H9 (cell line): ENCODE results near the gene DAAM1. TPM values are rescaled to one million over a fixed set of nuclear protein-coding genes. Genes with fewer than 3 reads are reported as not detected.

Source experiments
- DNase-seq: peaks from one replicate; pipeline ENCODE4 v3.0.0-alpha.2; 2017
- H2AFZ ChIP-seq: one replicate; pipeline ENCODE4 v1.6.1; 2013; ENCODE audit warnings: mild to moderate bottlenecking, low read length, control low read depth, moderate library complexity
- H2AK5ac ChIP-seq: 2 replicates; pipeline ENCODE4 v1.6.1; 2013; ENCODE audit warnings: low read length, control low read depth, mixed read lengths; ENCODE audit not compliant: insufficient read length
- H2BK120ac ChIP-seq: one replicate; pipeline ENCODE4 v1.6.1; 2013; ENCODE audit warnings: low read depth, mild to moderate bottlenecking, low read length, control low read depth, inconsistent platforms; ENCODE audit not compliant: poor library complexity, severe bottlenecking
- H2BK12ac ChIP-seq: 2 replicates; pipeline ENCODE4 v1.6.1; 2013; ENCODE audit warnings: low read length, control low read depth, mixed read lengths, low read depth; ENCODE audit not compliant: insufficient read length
- H2BK15ac ChIP-seq: 2 replicates; pipeline ENCODE4 v1.6.1; 2013; ENCODE audit warnings: low read depth, low read length, control low read depth
- H2BK20ac ChIP-seq: one replicate; pipeline ENCODE4 v1.6.1; 2013; ENCODE audit warnings: low read depth, mild to moderate bottlenecking, low read length, control low read depth, inconsistent platforms; ENCODE audit not compliant: poor library complexity, severe bottlenecking
- H2BK5ac ChIP-seq: 2 replicates; pipeline ENCODE4 v1.6.1; 2013; ENCODE audit warnings: low read length, control low read depth, mixed read lengths; ENCODE audit not compliant: insufficient read length
- H3K14ac ChIP-seq: 2 replicates; pipeline ENCODE4 v1.6.1; 2013; ENCODE audit warnings: low read length, control low read depth; ENCODE audit not compliant: insufficient read depth
- H3K18ac ChIP-seq: 2 replicates; pipeline ENCODE4 v1.6.1; 2013; ENCODE audit warnings: low read depth, mild to moderate bottlenecking, mixed read lengths, low read length, control low read depth; ENCODE audit not compliant: insufficient read length
- H3K23ac ChIP-seq: 2 replicates; pipeline ENCODE4 v1.6.1; 2013; ENCODE audit warnings: low read length, control low read depth, mixed read lengths, low read depth; ENCODE audit not compliant: insufficient read length
- H3K23me2 ChIP-seq: 2 replicates; pipeline ENCODE4 v1.6.1; 2013; ENCODE audit warnings: low read depth, mild to moderate bottlenecking, mixed read lengths, low read length, control low read depth; ENCODE audit not compliant: insufficient read length, poor library complexity, severe bottlenecking
- H3K27ac ChIP-seq: 2 replicates; pipeline ENCODE4 v1.5.1; 2013; ENCODE audit warnings: low read length, control low read depth, mixed read lengths, low read depth; ENCODE audit not compliant: insufficient read length
- H3K27me3 ChIP-seq: 2 replicates; pipeline ENCODE4 v1.6.1; 2013; ENCODE audit warnings: low read length, control low read depth, inconsistent platforms; ENCODE audit not compliant: insufficient read depth
- H3K4ac ChIP-seq: 2 replicates; pipeline ENCODE4 v1.6.1; 2013; ENCODE audit warnings: low read depth, mild to moderate bottlenecking, control low read depth, inconsistent platforms, low read length, moderate library complexity
- H3K4me1 ChIP-seq: 2 replicates; pipeline ENCODE4 v1.6.1; 2013; ENCODE audit warnings: low read length, control low read depth, inconsistent platforms; ENCODE audit not compliant: insufficient read depth
- H3K4me2 ChIP-seq: 2 replicates; pipeline ENCODE4 v1.6.1; 2013; ENCODE audit warnings: low read length, control low read depth, mixed read lengths; ENCODE audit not compliant: insufficient read length, insufficient read depth
- H3K56ac ChIP-seq: 2 replicates; pipeline ENCODE4 v1.6.1; 2013; ENCODE audit warnings: low read depth, mild to moderate bottlenecking, mixed read lengths, low read length, control low read depth; ENCODE audit not compliant: insufficient read length
- H3K79me1 ChIP-seq: 2 replicates; pipeline ENCODE4 v1.6.1; 2013; ENCODE audit warnings: low read depth, mild to moderate bottlenecking, moderate library complexity, low read length, control low read depth, inconsistent platforms; ENCODE audit not compliant: insufficient read depth, poor library complexity, severe bottlenecking
- H3K79me2 ChIP-seq: 2 replicates; pipeline ENCODE4 v1.6.1; 2013; ENCODE audit warnings: low read length, control low read depth, inconsistent platforms; ENCODE audit not compliant: insufficient read depth
- H3K9ac ChIP-seq: 2 replicates; pipeline ENCODE4 v1.6.1; 2013; ENCODE audit warnings: low read length, control low read depth, mixed read lengths; ENCODE audit not compliant: insufficient read length; ENCODE audit errors: extremely low read depth
- H3K9me3 ChIP-seq: one replicate; pipeline ENCODE4 v1.6.1; 2013; ENCODE audit warnings: low read depth, low read length, inconsistent platforms; ENCODE audit not compliant: control insufficient read depth
- H3T11ph ChIP-seq: one replicate; pipeline ENCODE4 v1.6.1; 2013; ENCODE audit warnings: mild to moderate bottlenecking, low read length, control low read depth, inconsistent platforms
- H4K20me1 ChIP-seq: one replicate; pipeline ENCODE4 v1.6.1; 2013; ENCODE audit not compliant: control insufficient read depth, insufficient read length, insufficient read depth
- H4K5ac ChIP-seq: 2 replicates; pipeline ENCODE4 v1.6.1; 2013; ENCODE audit warnings: low read depth, mild to moderate bottlenecking, mixed read lengths, low read length, control low read depth; ENCODE audit not compliant: insufficient read length
- H4K8ac ChIP-seq: replicated peaks from 2 replicates; pipeline ENCODE4 v1.6.1; 2013; ENCODE audit warnings: low read length, control low read depth, mixed read lengths, low read depth; ENCODE audit not compliant: insufficient read length
- H4K91ac ChIP-seq: 2 replicates; pipeline ENCODE4 v1.6.1; 2013; ENCODE audit warnings: low read depth, mild to moderate bottlenecking, moderate library complexity, mixed read lengths, low read length, control low read depth; ENCODE audit not compliant: insufficient read length
- H3K27ac Mint-ChIP-seq, 3 experiments: 2 replicates in 2 of 3; 3 replicates in 1 of 3; pipeline ENCODE4 v1.8.0; 2020 to 2021; ENCODE audit warnings: mixed read lengths in 3 of 3, mild to moderate bottlenecking in 1 of 3, moderate library complexity in 1 of 3
- H3K27me3 Mint-ChIP-seq: 2 replicates; pipeline ENCODE4 v1.8.0; 2021; ENCODE audit warnings: low read depth, mild to moderate bottlenecking, moderate library complexity, mixed read lengths
- H3K36me3 Mint-ChIP-seq, 3 experiments: 2 replicates in 2 of 3; 3 replicates in 1 of 3; pipeline ENCODE4 v1.8.0; 2020 to 2021; ENCODE audit warnings: low read depth in 3 of 3, mixed read lengths in 3 of 3; ENCODE audit not compliant: insufficient read depth in 1 of 3
- H3K4me1 Mint-ChIP-seq, 2 experiments: 2 replicates each; pipeline ENCODE4 v1.8.0; 2020; ENCODE audit warnings: mixed read lengths in 2 of 2
- H3K4me3 Mint-ChIP-seq, 2 experiments: 2 replicates in 1 of 2; 3 replicates in 1 of 2; pipeline ENCODE4 v1.8.0; 2020 to 2021; ENCODE audit warnings: mild to moderate bottlenecking in 2 of 2, mixed read lengths in 2 of 2, moderate library complexity in 1 of 2
- H3K9me3 Mint-ChIP-seq, 2 experiments: 2 replicates in 1 of 2; 3 replicates in 1 of 2; pipeline ENCODE4 v1.8.0; 2020; ENCODE audit warnings: mild to moderate bottlenecking in 2 of 2, mixed read lengths in 2 of 2, moderate library complexity in 1 of 2
- WGBS: extraction: QIAGEN DNeasy Blood & Tissue Kit; methylation state at CpG from one replicate; pipeline ENCODE4 v1.1.7; 2013; ENCODE audit warnings: missing lambda C conversion rate, low lambda C conversion rate, mixed read lengths; ENCODE audit not compliant: insufficient read length; ENCODE audit errors: extremely low coverage; 5-methylcytosine and 5-hydroxymethylcytosine counted together
- total RNA-seq: library from RNA; stranded (reverse); gene quantifications from 2 replicates; pipeline ENCODE4 v1.2.1, GENCODE V29; 2021
- TF ChIP-seq, protein P1 (sequence below): fragments of 200-600 bp; sonication (generic); conservative IDR thresholded peaks from 3 replicates; pipeline ENCODE4 v1.8.0; 2021; ENCODE audit warnings: antibody characterized with exemption, mild to moderate bottlenecking

DAAM1 gene
- total RNA-seq, 1 experiment from 2014 or later: 19.5 TPM

GRCh38 chr14:59332727-59333126, 144.3 kb downstream of the DAAM1 start:
- Histone ChIP-seq H2AFZ (no peak overlapping the region), H3K79me1 (no peaks in the 10 kb centered on the region), H4K5ac (no peak overlapping the region), H3K9ac (no peak overlapping the region), H3K18ac (no peak overlapping the region), H3K79me2 (no peaks in the 10 kb centered on the region), H3T11ph (no peak overlapping the region), H3K27ac (no peak overlapping the region), H3K4me1 (peaks cover 15% of the 10 kb centered on the region; the same call in 1 of the 2 replicates), H3K23ac (no peak overlapping the region), H3K4ac (no peak overlapping the region), H2BK5ac (no peak overlapping the region), H2BK12ac (no peak overlapping the region), H4K20me1 (no peaks in the 10 kb centered on the region), H4K8ac (no peak overlapping the region), H2BK20ac (no peak overlapping the region), H2BK120ac (no peak overlapping the region), H3K56ac (no peak overlapping the region), H3K9me3 (no peaks in the 10 kb centered on the region), H3K23me2 (no peaks in the 10 kb centered on the region), H4K91ac (no peak overlapping the region), H3K4me2 (no peak overlapping the region), H2AK5ac (no peak overlapping the region), H2BK15ac (no peak overlapping the region), H3K27me3 (no peaks in the 10 kb centered on the region), H3K14ac (no peak overlapping the region)
- no peaks in the 10 kb centered on the region for H3K27me3 Mint-ChIP-seq
- H3K9me3 Mint-ChIP-seq: no peaks in the 10 kb centered on the region
- no peak overlapping the region for H3K4me3 Mint-ChIP-seq
- H3K4me1 Mint-ChIP-seq: peaks cover 60 to 69% of the 10 kb centered on the region in 2 experiments
- peak overlapping the region in 1 of 3 experiments; percentile 3; a peak in 1 of 7 replicates for H3K27ac Mint-ChIP-seq
- DNase-seq: no peak
- no CpG with 5 or more reads among the region's 2 CpGs for WGBS
- H3K36me3 Mint-ChIP-seq: peaks cover 5 to 9% (median 6%) of the 10 kb centered on the region in 3 experiments; a peak in 5 of 7 replicates
- TF ChIP-seq, protein P1, sequence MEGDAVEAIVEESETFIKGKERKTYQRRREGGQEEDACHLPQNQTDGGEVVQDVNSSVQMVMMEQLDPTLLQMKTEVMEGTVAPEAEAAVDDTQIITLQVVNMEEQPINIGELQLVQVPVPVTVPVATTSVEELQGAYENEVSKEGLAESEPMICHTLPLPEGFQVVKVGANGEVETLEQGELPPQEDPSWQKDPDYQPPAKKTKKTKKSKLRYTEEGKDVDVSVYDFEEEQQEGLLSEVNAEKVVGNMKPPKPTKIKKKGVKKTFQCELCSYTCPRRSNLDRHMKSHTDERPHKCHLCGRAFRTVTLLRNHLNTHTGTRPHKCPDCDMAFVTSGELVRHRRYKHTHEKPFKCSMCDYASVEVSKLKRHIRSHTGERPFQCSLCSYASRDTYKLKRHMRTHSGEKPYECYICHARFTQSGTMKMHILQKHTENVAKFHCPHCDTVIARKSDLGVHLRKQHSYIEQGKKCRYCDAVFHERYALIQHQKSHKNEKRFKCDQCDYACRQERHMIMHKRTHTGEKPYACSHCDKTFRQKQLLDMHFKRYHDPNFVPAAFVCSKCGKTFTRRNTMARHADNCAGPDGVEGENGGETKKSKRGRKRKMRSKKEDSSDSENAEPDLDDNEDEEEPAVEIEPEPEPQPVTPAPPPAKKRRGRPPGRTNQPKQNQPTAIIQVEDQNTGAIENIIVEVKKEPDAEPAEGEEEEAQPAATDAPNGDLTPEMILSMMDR: no peak
